Measurements from ENCODE around the gene IRF2BPL. TPM values are rescaled to one million over a fixed set of nuclear protein-coding genes. Genes with fewer than 3 reads are reported as not detected.

The IRF2BPL gene
- total RNA-seq, 1 experiment from 2014 or later: 83.3 TPM

Other genes with a start within 250 kb of the IRF2BPL start
- gene ANGEL1, start 215.8 kb downstream of the IRF2BPL start, total RNA-seq (2021; ENCODE audit: unreplicated experiment): 19.1 TPM
- not detected for gene LRRC74A, start 202.3 kb downstream of the IRF2BPL start, total RNA-seq (2021; ENCODE audit: unreplicated experiment)
- gene CIPC, start 69.5 kb upstream of the IRF2BPL start, total RNA-seq (2021; ENCODE audit: unreplicated experiment): 20.3 TPM
- 0.46 TPM for gene ZDHHC22, start 113.1 kb upstream of the IRF2BPL start, total RNA-seq (2021; ENCODE audit: unreplicated experiment)
- gene TMEM63C, start 153.1 kb upstream of the IRF2BPL start, total RNA-seq (2021; ENCODE audit: unreplicated experiment): 2.4 TPM
- not detected for gene NGB, start 242.5 kb upstream of the IRF2BPL start, total RNA-seq (2021; ENCODE audit: unreplicated experiment)

Data from Panc1 (cell line).